Epithelial cell of esophagus (primary cell): ENCODE results near the gene RNU5B-1.

Experiments
- DNase-seq: peaks from one replicate; pipeline ENCODE4 v3.0.0; 2010; ENCODE audit warnings: low read depth
- H3K4me3 ChIP-seq: 2 replicates; pipeline ENCODE4 v1.5.1; 2011; ENCODE audit warnings: mild to moderate bottlenecking, low read length, control low read depth
- TF ChIP-seq, protein P1 (sequence below): IDR thresholded peaks from 2 replicates; pipeline ENCODE4 v1.5.1; 2011; ENCODE audit warnings: low read depth, mild to moderate bottlenecking, low read length, control low read depth, inconsistent platforms; ENCODE audit not compliant: insufficient read depth; ENCODE audit errors: missing control alignments

The RNU5B-1 gene

DNA sequence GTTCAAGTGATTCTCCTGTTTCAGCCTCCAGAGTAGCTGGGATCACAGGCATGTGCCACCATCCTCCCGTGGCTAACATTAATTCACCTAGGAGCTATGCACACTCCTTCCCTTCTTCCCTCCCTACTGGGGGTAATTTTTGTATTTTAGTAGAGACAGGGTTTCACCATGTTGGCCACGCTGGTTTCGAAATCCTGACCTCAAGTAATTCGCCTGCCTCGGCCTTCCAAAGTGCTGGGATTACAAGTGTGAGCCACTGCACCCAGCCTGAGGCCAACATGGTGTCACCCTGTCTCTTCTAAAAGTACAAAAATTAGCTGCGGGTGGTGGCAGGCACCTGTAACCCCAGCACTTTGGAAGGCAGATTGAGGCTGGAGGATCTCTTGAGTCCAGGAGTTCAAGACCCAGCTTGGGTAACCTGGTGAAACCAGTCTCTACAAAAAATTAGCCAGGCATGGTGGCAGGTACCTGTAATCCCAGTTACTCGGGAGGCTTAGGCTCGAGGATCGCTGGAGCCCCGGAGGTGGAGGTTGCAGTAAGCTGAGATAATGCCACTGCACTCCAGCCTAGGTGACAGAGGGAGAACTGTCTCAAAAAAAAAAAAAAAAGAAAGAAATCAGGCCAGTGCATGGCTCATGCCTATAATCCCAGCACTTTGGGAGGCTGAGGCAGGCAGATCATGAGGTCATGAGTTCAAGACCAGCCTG is 6.1 kb downstream of the RNU5B-1 start:
- no peak overlapping the region for H3K4me3 ChIP-seq
- TF ChIP-seq, protein P1, sequence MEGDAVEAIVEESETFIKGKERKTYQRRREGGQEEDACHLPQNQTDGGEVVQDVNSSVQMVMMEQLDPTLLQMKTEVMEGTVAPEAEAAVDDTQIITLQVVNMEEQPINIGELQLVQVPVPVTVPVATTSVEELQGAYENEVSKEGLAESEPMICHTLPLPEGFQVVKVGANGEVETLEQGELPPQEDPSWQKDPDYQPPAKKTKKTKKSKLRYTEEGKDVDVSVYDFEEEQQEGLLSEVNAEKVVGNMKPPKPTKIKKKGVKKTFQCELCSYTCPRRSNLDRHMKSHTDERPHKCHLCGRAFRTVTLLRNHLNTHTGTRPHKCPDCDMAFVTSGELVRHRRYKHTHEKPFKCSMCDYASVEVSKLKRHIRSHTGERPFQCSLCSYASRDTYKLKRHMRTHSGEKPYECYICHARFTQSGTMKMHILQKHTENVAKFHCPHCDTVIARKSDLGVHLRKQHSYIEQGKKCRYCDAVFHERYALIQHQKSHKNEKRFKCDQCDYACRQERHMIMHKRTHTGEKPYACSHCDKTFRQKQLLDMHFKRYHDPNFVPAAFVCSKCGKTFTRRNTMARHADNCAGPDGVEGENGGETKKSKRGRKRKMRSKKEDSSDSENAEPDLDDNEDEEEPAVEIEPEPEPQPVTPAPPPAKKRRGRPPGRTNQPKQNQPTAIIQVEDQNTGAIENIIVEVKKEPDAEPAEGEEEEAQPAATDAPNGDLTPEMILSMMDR = no peak
- DNase-seq = no peak

DNA sequence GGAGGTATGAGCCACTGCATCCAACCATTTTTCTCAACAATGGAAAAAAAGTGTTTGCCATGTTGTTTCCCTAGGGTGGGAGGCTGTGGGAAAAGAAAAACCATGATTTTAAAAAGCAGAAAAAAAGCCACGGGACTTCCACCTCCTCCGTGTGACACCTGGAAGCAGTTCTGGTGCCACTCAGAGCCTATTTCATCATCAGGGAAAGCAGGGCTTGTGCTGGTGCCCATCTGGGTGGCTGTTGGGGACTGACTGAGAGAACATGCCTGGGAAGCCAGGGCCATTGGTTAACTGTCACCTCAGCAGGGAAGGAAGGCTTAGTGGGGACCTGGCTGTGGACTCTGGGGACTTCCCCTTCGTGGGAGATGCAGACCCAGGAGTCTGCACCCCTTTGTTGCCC is 7.3 kb downstream of the RNU5B-1 start:
- no peak for DNase-seq
- TF ChIP-seq, protein P1 = no peak
- no peak overlapping the region for H3K4me3 ChIP-seq

DNA sequence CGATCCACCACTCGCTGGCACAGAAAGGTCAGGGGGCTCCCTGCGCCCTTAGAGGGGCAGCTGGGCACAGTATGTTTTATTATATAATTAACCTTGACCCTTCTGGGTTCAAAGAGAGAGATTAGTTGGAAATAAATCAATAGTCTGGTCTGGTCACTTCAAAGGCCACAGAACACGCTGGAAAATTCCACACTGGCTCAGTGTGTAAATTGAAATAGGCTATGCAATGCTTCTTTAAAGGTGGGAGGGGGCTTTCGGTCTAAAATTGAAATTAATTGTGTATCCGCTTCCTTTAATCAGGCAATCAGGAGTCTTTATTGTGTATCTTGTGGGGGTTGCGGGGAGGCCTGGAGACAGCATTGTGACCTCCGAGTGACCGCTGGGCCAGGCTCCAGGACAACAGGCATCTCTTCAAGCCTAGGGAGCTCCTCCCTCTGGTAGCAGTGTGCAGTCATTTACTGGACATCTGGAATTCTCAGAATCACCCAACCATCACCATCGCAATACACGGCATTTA is 8.0 kb downstream of the RNU5B-1 start:
- DNase-seq = no peak
- H3K4me3 ChIP-seq = no peak overlapping the region
- TF ChIP-seq, protein P1 = no peak

DNA sequence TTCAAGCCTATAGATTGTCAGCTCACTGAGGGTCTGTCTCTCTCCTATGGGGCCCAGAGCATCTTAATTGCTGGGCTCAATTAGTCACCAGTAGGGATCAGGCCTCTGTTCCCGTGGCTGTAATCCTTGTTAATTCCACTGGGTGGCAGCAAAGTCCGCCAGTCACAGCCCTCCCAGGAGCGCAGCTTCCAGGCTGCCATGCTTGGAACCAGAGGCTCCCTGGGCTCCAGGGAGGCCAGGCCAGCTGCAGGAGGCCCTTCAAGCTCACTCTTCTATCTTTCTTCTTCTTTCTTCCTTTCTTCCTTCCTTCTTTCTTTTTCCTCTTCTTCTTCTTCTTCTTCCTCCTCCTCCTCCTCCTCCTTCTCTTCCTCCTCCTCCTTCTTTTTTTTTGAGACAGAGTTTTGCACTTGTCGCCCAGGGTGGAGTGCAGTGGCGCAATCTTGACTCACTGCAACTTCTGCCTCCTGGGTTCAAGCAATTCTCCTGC is 14.4 kb downstream of the RNU5B-1 start:
- TF ChIP-seq, protein P1 = peak; percentile 81
- no peak overlapping the region for H3K4me3 ChIP-seq
- peak; percentile 82 for DNase-seq

DNA sequence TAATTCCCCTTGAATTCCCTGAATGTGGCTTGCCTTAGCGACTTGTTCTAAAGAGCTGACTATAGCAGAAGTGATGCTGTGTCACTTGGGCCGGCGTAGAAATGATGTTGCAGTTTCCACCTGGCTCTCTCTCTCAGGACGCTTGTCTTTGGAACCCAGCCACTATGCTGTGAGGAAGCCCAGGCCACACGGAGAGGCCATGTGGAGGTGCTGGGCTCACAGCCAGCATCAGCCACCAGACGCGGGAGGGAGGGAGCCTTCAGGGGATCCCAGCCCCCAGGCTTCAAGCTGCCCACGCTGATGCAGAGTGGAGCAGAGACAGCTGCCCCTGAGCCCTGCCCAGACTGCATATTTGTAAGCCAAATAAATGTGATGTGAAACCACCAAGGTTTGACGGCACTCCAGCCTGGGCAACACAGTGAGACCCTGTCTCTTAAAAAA is 18.6 kb downstream of the RNU5B-1 start:
- no peak overlapping the region for H3K4me3 ChIP-seq
- DNase-seq = no peak
- TF ChIP-seq, protein P1 = no peak

DNA sequence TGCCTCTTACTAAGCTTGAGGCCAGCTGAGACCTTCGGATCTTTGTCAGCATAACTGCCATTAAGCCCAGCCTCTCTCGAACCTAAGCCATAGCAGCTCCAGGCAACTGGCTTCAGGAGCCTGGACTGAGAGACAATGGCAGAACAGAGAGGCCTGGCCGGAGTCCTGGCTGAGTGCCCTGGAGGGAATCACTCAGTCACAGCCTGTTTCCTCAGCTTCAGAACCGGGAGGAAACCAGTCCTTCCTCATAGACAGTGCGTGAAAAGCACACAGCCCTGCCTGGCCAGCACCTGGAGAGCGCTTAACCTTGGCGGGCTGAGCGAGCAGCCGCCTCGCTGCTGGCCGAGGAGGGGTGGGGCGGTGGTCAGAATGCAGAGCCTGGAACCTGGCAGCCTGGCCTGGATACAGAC is 21.6 kb downstream of the RNU5B-1 start:
- DNase-seq = peak; percentile 31
- TF ChIP-seq, protein P1 = no peak
- no peak overlapping the region for H3K4me3 ChIP-seq
